Breast epithelium (tissue), 4 donors: ENCODE measurements around the gene ANKS1B. TPM values are rescaled to one million over a fixed set of nuclear protein-coding genes. Genes with fewer than 3 reads are reported as not detected.
A peak's percentile ranks its signal among the peaks of the same experiment; 100 is the strongest.

ENCODE experiments used
- DNase-seq, 2 donors: peaks; one replicate each; pipeline ENCODE4 v3.0.0-alpha.2; 2019; ENCODE audit warnings: low spot score in 2 of 2
- H3K27ac ChIP-seq, 2 donors: fragments of 200-600 bp; sonication (generic) in 1 of 2; one replicate each; pipeline ENCODE4 v1.5.1; 2016 to 2019; ENCODE audit warnings: mild to moderate bottlenecking in 1 of 2
- H3K27me3 ChIP-seq, 2 donors: fragments of 200-600 bp; sonication (generic) in 1 of 2; one replicate each; pipeline versions ENCODE4 v1.5.1 to v1.6.0; 2017 to 2019; ENCODE audit warnings: control low read depth in 1 of 2, mild to moderate bottlenecking in 1 of 2
- H3K36me3 ChIP-seq: fragments of 200-600 bp; one replicate; pipeline ENCODE4 v1.5.1; 2019
- H3K4me1 ChIP-seq, 2 donors: fragments of 200-600 bp; sonication (generic); one replicate each; pipeline ENCODE4 v1.5.1; 2016 to 2019; ENCODE audit warnings: control low read depth in 1 of 2
- H3K4me3 ChIP-seq, 3 donors: fragments of 200-600 bp; sonication (generic); 1 replicate in 2 of 3; 2 replicates in 1 of 3; pipeline ENCODE4 v1.5.1; 2016 to 2019; ENCODE audit warnings: mild to moderate bottlenecking in 3 of 3, moderate library complexity in 2 of 3
- H3K9me3 ChIP-seq, 2 donors: fragments of 200-600 bp; sonication (generic) in 1 of 2; one replicate each; pipeline ENCODE4 v1.5.1; 2016 to 2019; ENCODE audit warnings: control low read depth in 1 of 2
- CTCF ChIP-seq, 3 donors: fragments of 450-650 bp; IDR thresholded peaks; one replicate each; pipeline ENCODE4 v1.5.1; 2016 to 2017; ENCODE audit warnings: antibody characterized with exemption in 3 of 3, mild to moderate bottlenecking in 3 of 3, moderate library complexity in 3 of 3
- POLR2A ChIP-seq: fragments of 450-650 bp; IDR thresholded peaks from one replicate; pipeline ENCODE4 v1.6.1; 2016; ENCODE audit warnings: antibody characterized with exemption, mild to moderate bottlenecking, moderate library complexity
- POLR2AphosphoS5 ChIP-seq, 3 donors: sonication (generic); formaldehyde crosslinking; IDR thresholded peaks; one replicate each; pipeline ENCODE4 v1.6.1; 2017; ENCODE audit warnings: antibody characterized with exemption in 3 of 3
- intact Hi-C: fragments of 100-400 bp; cut with DNase I; formaldehyde crosslinking; loops from one replicate; pipeline ENCODE4 v1.15.1; 2023; ENCODE audit warnings: low total_unique reads
- total RNA-seq, 3 donors: library from RNA; depleted of rRNA; stranded (reverse); fragments of >200 nt; gene quantifications; one replicate each; pipeline ENCODE4 v1.1.0, GENCODE V29; 2016

ANKS1B gene
- total RNA-seq, 3 donors from 2014 or later, result 16.6 to 115 (median 32.4) TPM

GRCh38 chr12:99045158-99045557, 939.6 kb downstream of the ANKS1B start:
- intact Hi-C loops, result no loop called here
- Histone ChIP-seq H3K27me3 (no peaks in the 10 kb centered on the region), H3K36me3 (no peaks in the 10 kb centered on the region), H3K9me3 (peaks cover 0 to 7% of the 10 kb centered on the region in 2 donors), H3K4me1 (no peaks in the 10 kb centered on the region), H3K27ac (no peak overlapping the region), H3K4me3 (no peak overlapping the region)
- no peak for DNase-seq
- TF ChIP-seq CTCF (IDR thresholded peaks at IDR 0.05) (no peak), POLR2A (no peak), POLR2AphosphoS5 (IDR thresholded peaks at IDR 0.05) (no peak)

GRCh38 chr12:99043319-99043914, 941.3 kb downstream of the ANKS1B start:
- no peak overlapping the region for H3K27ac ChIP-seq
- H3K27me3 ChIP-seq, result no peaks in the 10 kb centered on the region
- H3K9me3 ChIP-seq, result peaks cover 0 to 7% of the 10 kb centered on the region in 2 donors
- DNase-seq, result no peak
- H3K36me3 ChIP-seq, result no peaks in the 10 kb centered on the region
- TF ChIP-seq POLR2A, result no peak
- no peak for TF ChIP-seq POLR2AphosphoS5 (IDR thresholded peaks at IDR 0.05)
- TF ChIP-seq CTCF (IDR thresholded peaks at IDR 0.05), result peak; percentile 33 to 68 (median 64)
- no peak overlapping the region for H3K4me3 ChIP-seq
- intact Hi-C loops, result no loop called here
- H3K4me1 ChIP-seq, result no peaks in the 10 kb centered on the region

DNA sequence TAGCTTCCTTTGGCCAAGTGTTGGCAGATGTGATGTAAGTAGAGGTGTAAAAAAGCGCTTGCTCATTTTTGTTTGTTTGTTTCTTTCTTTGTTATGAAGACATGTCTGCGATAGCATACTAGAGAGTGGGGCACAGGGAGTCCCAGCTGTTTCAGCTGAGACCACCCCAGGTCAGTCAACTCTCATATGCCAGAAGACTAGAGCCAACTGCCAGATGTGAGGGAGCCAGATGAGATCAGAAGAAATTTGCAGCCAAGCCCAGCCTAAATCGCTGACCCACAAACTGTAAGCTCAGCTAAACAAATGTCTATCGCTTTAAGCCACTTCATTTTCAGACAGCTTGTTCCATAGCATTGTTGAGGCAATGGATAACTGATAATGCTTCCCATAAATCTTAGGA, 942.5 kb downstream of the ANKS1B start:
- no peak for DNase-seq
- Histone ChIP-seq H3K27ac (no peak overlapping the region), H3K27me3 (no peaks in the 10 kb centered on the region), H3K4me1 (no peaks in the 10 kb centered on the region), H3K9me3 (no peaks in the 10 kb centered on the region), H3K4me3 (no peak overlapping the region), H3K36me3 (no peaks in the 10 kb centered on the region)
- intact Hi-C loops, result no loop called here
- TF ChIP-seq POLR2AphosphoS5 (IDR thresholded peaks at IDR 0.05), result no peak
- no peak for TF ChIP-seq CTCF (IDR thresholded peaks at IDR 0.05)
- TF ChIP-seq POLR2A, result no peak

GRCh38 chr12:99039367-99040120, 945.2 kb downstream of the ANKS1B start:
- no peaks in the 10 kb centered on the region for H3K9me3 ChIP-seq
- no peak overlapping the region for H3K27ac ChIP-seq
- TF ChIP-seq CTCF (IDR thresholded peaks at IDR 0.05) (no peak), POLR2AphosphoS5 (IDR thresholded peaks at IDR 0.05) (no peak), POLR2A (no peak)
- intact Hi-C loops, result no loop called here
- H3K4me1 ChIP-seq, result no peaks in the 10 kb centered on the region
- no peak overlapping the region for H3K4me3 ChIP-seq
- H3K36me3 ChIP-seq, result no peaks in the 10 kb centered on the region
- no peak for DNase-seq
- no peaks in the 10 kb centered on the region for H3K27me3 ChIP-seq

GRCh38 chr12:99036566-99036965, 948.2 kb downstream of the ANKS1B start:
- no peak for TF ChIP-seq CTCF (IDR thresholded peaks at IDR 0.05)
- TF ChIP-seq POLR2AphosphoS5 (IDR thresholded peaks at IDR 0.05), result no peak
- no peak for TF ChIP-seq POLR2A
- H3K4me1 ChIP-seq, result no peaks in the 10 kb centered on the region
- no peak overlapping the region for H3K27ac ChIP-seq
- no peaks in the 10 kb centered on the region for H3K27me3 ChIP-seq
- no peaks in the 10 kb centered on the region for H3K9me3 ChIP-seq
- H3K36me3 ChIP-seq, result no peaks in the 10 kb centered on the region
- H3K4me3 ChIP-seq, result no peak overlapping the region
- intact Hi-C loops, result no loop called here
- no peak for DNase-seq
